Hepatocyte (in vitro differentiated cells): ENCODE measurements around the gene EME2. TPM values are rescaled to one million over a fixed set of nuclear protein-coding genes. Genes with fewer than 3 reads are reported as not detected.
A peak's percentile ranks its signal among the peaks of the same experiment; 100 is the strongest.

Source experiments
- DNase-seq: peaks from one replicate; pipeline ENCODE4 v3.0.0-alpha.2; 2016; ENCODE audit warnings: low spot score
- H2AFZ ChIP-seq: fragments of 200-600 bp; sonication (generic); 2 replicates; pipeline ENCODE4 v1.6.0; 2016; ENCODE audit warnings: antibody characterized with exemption, mild to moderate bottlenecking
- H3K27ac ChIP-seq: fragments of 200-600 bp; sonication (generic); 2 replicates; pipeline ENCODE4 v1.5.1; 2016; ENCODE audit warnings: mild to moderate bottlenecking
- H3K27me3 ChIP-seq: fragments of 200-600 bp; sonication (generic); 2 replicates; pipeline ENCODE4 v1.6.1; 2016
- H3K36me3 ChIP-seq: fragments of 200-600 bp; sonication (generic); replicated peaks from 2 replicates; pipeline ENCODE4 v1.5.1; 2016; ENCODE audit warnings: low read depth; ENCODE audit not compliant: insufficient read depth
- H3K4me1 ChIP-seq: fragments of 200-600 bp; sonication (generic); 2 replicates; pipeline ENCODE4 v1.5.1; 2016; ENCODE audit warnings: mild to moderate bottlenecking, moderate library complexity; ENCODE audit not compliant: insufficient read depth
- H3K4me2 ChIP-seq: fragments of 200-600 bp; sonication (generic); 2 replicates; pipeline ENCODE4 v1.6.0; 2016
- H3K4me3 ChIP-seq: fragments of 200-600 bp; sonication (generic); 2 replicates; pipeline ENCODE4 v1.5.1; 2016; ENCODE audit warnings: mild to moderate bottlenecking
- H3K79me2 ChIP-seq: fragments of 200-600 bp; sonication (generic); 2 replicates; pipeline ENCODE4 v1.6.0; 2017; ENCODE audit warnings: mild to moderate bottlenecking
- H3K9me2 ChIP-seq: fragments of 200-600 bp; sonication (generic); replicated peaks from 2 replicates; pipeline ENCODE4 v1.6.0; 2017; ENCODE audit warnings: mild to moderate bottlenecking; ENCODE audit not compliant: insufficient read depth
- H3K9me3 ChIP-seq: fragments of 200-600 bp; sonication (generic); 2 replicates; pipeline ENCODE4 v1.5.1; 2016; ENCODE audit warnings: low read depth, mild to moderate bottlenecking
- H4K20me1 ChIP-seq: fragments of 200-600 bp; sonication (generic); 2 replicates; pipeline ENCODE4 v1.6.0; 2016; ENCODE audit warnings: mild to moderate bottlenecking; ENCODE audit not compliant: insufficient read depth, poor library complexity, severe bottlenecking
- EZH2 ChIP-seq: fragments of 200-600 bp; sonication (generic); IDR thresholded peaks from 2 replicates; pipeline ENCODE4 v1.6.1; 2016; ENCODE audit warnings: antibody characterized with exemption, mild to moderate bottlenecking, borderline replicate concordance
- EZH2phosphoT487 ChIP-seq: fragments of 200-600 bp; sonication (generic); IDR thresholded peaks from one replicate; pipeline ENCODE4 v1.6.1; 2018; ENCODE audit warnings: antibody characterized with exemption, mild to moderate bottlenecking, low read depth, moderate library complexity; ENCODE audit not compliant: unreplicated experiment, severe bottlenecking
- WGBS: methylation state at CpG from one replicate; pipeline ENCODE4 v1.1.6; 2016; ENCODE audit warnings: low lambda C conversion rate; ENCODE audit errors: missing lambda C conversion rate; 5-methylcytosine and 5-hydroxymethylcytosine counted together
- polyA plus RNA-seq: library from polyadenylated mRNA; unstranded; fragments of >200 nt; fragmentation: Nextera tagmentation; extraction: Ambion mirVana; gene quantifications from 2 replicates; pipeline ENCODE4 v1.2.1, GENCODE V29; 2016
- total RNA-seq: library from RNA; depleted of rRNA; stranded (reverse); fragments of >200 nt; gene quantifications from 2 replicates; pipeline ENCODE4 v1.2.3, GENCODE V29; 2014
- TF ChIP-seq, protein P1 (sequence below): fragments of 200-600 bp; sonication (generic); IDR thresholded peaks from 2 replicates; pipeline ENCODE4 v1.5.1; 2016; ENCODE audit warnings: antibody characterized with exemption, mild to moderate bottlenecking; ENCODE audit not compliant: poor library complexity

Gene EME2
- total and polyA plus RNA-seq, 2 experiments from 2014 or later, result 17.7 to 20.8 TPM

DNA sequence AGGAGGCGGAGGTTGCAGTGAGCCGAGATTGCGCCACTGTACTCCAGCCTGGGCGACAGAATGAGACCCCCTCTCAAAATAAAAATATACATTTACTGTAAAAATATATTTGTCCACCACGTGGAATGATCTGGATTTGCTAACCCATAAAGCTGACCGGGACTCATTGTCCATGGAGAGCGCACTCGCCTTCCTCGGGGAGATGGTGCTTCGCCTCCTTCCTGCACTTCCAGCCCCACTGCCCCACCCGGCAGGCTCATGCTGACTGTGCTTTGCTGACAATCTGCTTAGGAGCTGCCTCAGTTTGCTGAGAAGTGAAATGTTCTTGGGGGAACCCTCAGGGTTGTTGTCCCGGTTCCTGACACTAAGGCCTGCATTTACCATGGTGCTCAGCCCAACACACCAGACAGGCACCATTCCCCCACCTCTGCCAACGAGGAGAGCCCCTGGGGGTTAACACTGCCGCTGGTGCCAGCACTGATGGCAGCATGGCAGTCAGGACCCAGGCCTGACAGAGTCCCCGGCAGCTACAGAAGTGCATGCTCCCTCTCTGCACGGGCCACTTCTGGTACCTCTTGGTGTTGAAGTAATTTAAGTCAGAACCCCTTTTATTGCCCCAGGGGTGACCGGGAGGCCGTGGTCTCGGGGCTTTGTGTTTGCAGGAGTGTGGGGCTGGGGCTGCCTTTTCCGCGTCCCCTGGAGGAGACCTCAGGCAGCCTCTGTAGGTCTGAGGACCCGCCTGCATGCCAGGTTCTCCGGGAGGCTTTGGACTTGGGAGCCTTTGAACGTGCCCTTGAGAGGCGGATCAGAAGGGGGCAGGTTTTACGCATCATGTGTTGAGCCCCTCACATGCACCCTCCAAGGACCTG is 12.6 kb downstream of the EME2 start:
- Histone ChIP-seq H3K9me2 (no peaks in the 10 kb centered on the region), H3K36me3 (no peaks in the 10 kb centered on the region), H3K4me1 (peaks cover 9% of the 10 kb centered on the region), H3K79me2 (peaks cover 54% of the 10 kb centered on the region), H3K9me3 (no peaks in the 10 kb centered on the region), H3K4me2 (no peak overlapping the region), H3K27ac (no peak overlapping the region), H4K20me1 (peaks cover 10% of the 10 kb centered on the region), H3K27me3 (no peaks in the 10 kb centered on the region), H2AFZ (no peak overlapping the region), H3K4me3 (no peak overlapping the region)
- DNase-seq, result no peak
- no peak for TF ChIP-seq EZH2
- TF ChIP-seq EZH2phosphoT487, result no peak
- TF ChIP-seq, protein P1, sequence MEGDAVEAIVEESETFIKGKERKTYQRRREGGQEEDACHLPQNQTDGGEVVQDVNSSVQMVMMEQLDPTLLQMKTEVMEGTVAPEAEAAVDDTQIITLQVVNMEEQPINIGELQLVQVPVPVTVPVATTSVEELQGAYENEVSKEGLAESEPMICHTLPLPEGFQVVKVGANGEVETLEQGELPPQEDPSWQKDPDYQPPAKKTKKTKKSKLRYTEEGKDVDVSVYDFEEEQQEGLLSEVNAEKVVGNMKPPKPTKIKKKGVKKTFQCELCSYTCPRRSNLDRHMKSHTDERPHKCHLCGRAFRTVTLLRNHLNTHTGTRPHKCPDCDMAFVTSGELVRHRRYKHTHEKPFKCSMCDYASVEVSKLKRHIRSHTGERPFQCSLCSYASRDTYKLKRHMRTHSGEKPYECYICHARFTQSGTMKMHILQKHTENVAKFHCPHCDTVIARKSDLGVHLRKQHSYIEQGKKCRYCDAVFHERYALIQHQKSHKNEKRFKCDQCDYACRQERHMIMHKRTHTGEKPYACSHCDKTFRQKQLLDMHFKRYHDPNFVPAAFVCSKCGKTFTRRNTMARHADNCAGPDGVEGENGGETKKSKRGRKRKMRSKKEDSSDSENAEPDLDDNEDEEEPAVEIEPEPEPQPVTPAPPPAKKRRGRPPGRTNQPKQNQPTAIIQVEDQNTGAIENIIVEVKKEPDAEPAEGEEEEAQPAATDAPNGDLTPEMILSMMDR, result no peak
- WGBS, result 93% methylated on average over 26 of the region's 26 CpGs

DNA sequence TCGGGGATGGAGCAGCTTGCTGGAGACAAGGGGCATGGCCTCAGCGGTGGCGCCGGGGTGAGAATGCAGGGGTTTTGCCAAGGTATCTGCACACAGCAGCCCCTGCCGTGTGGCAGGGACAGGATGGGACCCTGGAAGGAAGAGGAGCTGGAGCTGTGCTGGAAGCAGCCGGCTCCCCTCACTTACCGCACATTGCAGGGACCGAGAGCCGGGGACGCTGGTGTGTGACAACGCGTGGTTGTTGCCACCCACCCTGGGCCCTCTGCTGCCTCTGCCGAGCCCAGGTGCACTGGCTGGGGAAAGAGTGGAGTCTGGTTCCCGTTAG is 13.2 kb downstream of the EME2 start:
- no peak for DNase-seq
- Histone ChIP-seq H3K9me2 (no peaks in the 10 kb centered on the region), H3K79me2 (peaks cover 48% of the 10 kb centered on the region), H3K4me3 (no peak overlapping the region), H3K27ac (no peak overlapping the region), H2AFZ (no peak overlapping the region), H3K27me3 (no peaks in the 10 kb centered on the region), H3K36me3 (no peaks in the 10 kb centered on the region), H3K4me2 (no peak overlapping the region), H3K4me1 (peaks cover 9% of the 10 kb centered on the region), H4K20me1 (peaks cover 10% of the 10 kb centered on the region), H3K9me3 (no peaks in the 10 kb centered on the region)
- no peak for TF ChIP-seq EZH2phosphoT487
- WGBS, result 92% methylated on average over 14 of the region's 14 CpGs

- Histone ChIP-seq H3K4me1 (peaks cover 4% of the 10 kb centered on the region), H3K36me3 (no peaks in the 10 kb centered on the region)
Observed at GRCh38 chr16:1786242-1787055, 13.8 kb downstream of the EME2 start.

More at GRCh38 chr16:1786242-1787055, 13.8 kb downstream of the EME2 start:
- Histone ChIP-seq H3K9me3 (no peaks in the 10 kb centered on the region), H3K9me2 (no peaks in the 10 kb centered on the region), H3K27ac (no peak overlapping the region), H3K27me3 (no peaks in the 10 kb centered on the region), H3K4me2 (no peak overlapping the region), H3K4me3 (no peak overlapping the region), H2AFZ (no peak overlapping the region), H3K79me2 (peaks cover 41% of the 10 kb centered on the region), H4K20me1 (peaks cover 7% of the 10 kb centered on the region)
- WGBS, result 97% methylated on average over 43 of the region's 51 CpGs
- DNase-seq, result peak; percentile 5
- no peak for TF ChIP-seq EZH2phosphoT487
- TF ChIP-seq, protein P1, result no peak
- TF ChIP-seq EZH2, result no peak
